AG10803 (cell line): ENCODE measurements around the gene IRX1.

ENCODE experiments used
- DNase-seq: peaks from one replicate; pipeline ENCODE4 v3.0.0; 2010; ENCODE audit warnings: low read depth
- H3K4me3 ChIP-seq: 2 replicates; pipeline ENCODE4 v1.5.1; 2011; ENCODE audit warnings: mild to moderate bottlenecking, low read length, control low read depth
- TF ChIP-seq, protein P1 (sequence below): conservative IDR thresholded peaks from 2 replicates; pipeline ENCODE4 v1.5.1; 2011; ENCODE audit warnings: mild to moderate bottlenecking, low read length, control low read depth, inconsistent platforms

Gene IRX1

DNA sequence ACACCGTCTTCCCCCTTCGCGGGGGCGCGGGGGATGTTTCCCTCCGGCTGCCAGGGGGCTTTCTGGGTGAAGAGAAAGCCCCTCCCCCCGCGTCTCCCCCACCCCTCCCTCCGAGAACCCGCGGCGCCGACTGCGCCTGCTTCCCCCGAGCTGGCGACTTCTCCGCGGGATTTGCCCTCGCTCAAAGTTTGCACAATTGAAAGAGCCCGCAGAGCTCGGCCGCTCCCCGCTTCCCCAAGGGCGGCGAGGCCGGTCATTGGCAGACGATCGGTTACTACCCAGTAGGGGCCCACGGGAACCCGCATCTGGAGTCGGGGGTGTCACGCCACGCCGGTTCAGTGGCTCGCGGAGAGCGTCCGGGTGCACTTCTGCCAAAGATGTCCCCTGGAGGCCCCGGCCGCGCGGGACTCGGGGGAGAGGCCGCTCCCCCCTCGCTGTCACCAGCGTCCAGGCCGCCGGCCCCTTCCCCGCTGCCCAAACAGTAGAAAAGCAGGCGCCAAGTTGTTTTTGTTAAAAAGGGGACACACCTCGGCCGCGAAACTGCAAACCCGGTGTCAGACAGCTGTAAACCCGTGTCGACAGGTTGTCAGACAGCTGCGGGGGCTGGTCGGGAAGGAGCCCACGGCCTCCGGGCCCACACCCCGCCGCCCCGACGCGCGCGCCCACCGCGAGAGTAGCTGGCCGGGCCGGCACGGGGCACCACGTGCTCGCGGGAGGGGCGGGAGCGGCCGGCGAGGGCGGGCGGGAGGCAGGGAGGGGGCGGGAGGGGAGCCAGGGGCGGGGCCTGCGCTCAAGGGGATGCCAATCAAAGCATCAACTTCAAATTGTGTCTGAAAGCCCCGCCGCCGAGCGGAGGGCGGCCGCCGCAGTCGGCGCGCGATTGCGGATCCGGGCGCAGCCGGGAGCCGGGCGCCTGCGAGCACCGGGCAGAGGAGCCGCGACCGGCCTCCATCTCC, at the start of gene IRX1:
Gene IRX1 (plus strand): TSS at position 827 of the 956 bp plus-strand sequence. CDS start 274 bp downstream, outside the sequence.
- H3K4me3 ChIP-seq, result peak within 1 kb of the TSS; percentile 67
- peak; percentile 75 for DNase-seq

DNA sequence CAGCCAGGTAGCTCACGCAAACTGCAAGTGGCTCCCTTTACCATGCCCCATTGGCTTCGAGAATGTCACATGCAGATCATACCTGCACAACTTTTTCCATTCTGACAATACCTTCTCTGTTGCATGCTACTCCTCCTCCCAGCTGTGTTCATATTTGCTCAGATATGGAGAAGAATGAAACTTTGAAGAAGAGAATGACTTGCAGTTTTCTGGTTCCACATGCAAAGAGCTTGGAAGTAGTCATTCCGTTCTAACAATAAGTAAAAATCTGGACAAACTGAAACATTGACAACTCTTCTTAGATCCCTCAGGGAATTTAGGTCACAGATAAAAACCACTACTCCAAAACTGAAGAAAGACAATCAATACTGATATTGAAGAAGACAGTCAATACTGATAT, 49.6 kb upstream of the IRX1 start:
- TF ChIP-seq, protein P1, sequence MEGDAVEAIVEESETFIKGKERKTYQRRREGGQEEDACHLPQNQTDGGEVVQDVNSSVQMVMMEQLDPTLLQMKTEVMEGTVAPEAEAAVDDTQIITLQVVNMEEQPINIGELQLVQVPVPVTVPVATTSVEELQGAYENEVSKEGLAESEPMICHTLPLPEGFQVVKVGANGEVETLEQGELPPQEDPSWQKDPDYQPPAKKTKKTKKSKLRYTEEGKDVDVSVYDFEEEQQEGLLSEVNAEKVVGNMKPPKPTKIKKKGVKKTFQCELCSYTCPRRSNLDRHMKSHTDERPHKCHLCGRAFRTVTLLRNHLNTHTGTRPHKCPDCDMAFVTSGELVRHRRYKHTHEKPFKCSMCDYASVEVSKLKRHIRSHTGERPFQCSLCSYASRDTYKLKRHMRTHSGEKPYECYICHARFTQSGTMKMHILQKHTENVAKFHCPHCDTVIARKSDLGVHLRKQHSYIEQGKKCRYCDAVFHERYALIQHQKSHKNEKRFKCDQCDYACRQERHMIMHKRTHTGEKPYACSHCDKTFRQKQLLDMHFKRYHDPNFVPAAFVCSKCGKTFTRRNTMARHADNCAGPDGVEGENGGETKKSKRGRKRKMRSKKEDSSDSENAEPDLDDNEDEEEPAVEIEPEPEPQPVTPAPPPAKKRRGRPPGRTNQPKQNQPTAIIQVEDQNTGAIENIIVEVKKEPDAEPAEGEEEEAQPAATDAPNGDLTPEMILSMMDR, result no peak
- no peak overlapping the region for H3K4me3 ChIP-seq
- no peak for DNase-seq

More for the DNA sequence above, at the start of gene IRX1:
- TF ChIP-seq, protein P1, result no peak

DNA sequence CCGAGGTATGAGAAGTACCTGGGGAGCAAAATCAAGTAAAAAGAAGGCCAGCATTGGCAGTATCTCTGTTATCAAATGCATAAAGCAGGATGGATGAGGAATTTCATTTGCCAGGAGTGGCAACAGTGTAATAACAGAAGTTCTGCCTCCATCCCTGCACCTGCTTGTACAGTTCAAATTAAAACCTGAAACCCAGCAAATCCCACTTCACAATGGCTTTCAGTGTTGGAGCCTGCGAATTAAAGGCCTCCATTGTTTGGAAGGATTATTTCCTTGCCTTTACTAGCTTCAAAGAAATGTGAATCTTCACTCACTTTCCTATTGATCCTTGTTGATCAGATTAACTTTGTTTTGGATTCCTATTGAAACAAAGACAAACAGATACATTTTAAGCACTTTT, 31.5 kb upstream of the IRX1 start:
- no peak for DNase-seq
- TF ChIP-seq, protein P1, result no peak
- no peak overlapping the region for H3K4me3 ChIP-seq

DNA sequence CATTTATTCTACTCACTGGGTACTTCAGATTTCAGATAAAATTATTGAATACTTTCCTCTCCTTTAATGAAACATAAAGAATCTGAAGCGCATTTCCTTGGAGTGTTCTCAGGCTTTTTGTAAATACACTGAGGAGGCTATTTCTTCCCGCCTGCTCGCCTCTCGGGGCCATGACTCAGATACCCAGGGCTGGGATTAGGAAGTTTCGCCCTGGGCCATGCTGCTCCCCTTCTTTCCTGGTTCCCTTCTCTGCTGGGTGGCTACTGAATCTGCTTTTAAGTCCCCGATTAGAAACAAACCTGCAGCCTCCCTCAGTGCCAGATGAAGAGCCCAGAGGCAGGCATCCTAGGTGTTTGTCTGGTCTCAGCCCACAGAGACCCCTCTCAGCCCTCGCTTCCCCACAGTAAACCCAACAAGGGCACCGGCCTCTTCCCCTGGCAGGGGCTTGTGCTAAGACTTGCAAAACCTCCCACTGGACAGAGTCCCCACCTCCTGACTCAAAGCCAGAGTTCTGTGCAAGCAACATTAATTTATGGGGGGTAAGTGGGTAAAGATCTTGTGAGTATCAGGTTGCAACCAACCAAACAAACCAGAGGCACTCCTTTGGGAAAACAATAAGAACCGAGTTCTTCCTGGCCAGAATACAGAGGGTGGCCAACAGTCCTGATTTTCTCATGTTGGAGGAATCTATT, 30.7 kb upstream of the IRX1 start:
- no peak for DNase-seq
- H3K4me3 ChIP-seq, result no peak overlapping the region
- TF ChIP-seq, protein P1, result no peak

DNA sequence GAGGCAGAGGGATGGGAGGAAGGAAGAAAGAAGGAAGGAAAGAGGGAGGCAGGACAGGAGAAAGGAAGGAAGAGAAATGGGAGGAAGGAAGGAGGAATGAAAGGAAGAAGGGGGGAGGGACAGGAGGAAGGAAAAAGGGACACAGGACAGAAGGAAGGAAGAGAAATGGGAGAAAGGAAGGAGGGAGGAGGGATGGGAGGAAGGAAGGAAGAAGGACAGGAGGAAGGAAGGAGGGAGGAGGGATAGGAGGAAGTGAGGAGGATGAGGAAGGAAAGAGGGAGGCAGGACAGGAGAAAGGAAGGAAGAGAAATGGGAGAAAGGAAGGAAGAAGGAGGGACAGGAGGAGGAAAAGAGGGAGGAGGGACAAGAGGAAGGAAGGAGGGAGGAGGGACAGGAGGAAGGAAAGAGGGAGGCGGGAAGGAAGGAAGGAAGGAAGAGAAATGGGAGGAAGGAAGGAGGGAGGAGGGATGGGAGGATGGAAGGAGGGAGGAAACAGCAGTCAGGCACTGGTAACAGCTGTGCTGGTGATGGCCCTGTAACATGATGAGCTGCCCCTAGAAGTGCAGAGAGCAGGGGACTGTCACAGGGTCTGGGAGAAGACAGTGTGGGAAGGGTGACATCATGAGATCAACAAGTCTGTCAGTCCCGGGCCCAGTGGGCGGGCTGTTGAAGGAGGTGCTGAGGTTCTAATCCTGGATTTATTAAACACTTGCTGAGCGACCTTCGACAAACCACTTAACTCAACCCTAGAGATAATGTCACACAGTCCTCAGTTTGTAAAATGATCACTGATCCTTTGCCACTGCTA, 10.7 kb upstream of the IRX1 start:
- no peak overlapping the region for H3K4me3 ChIP-seq
- TF ChIP-seq, protein P1, result no peak
- DNase-seq, result no peak

DNA sequence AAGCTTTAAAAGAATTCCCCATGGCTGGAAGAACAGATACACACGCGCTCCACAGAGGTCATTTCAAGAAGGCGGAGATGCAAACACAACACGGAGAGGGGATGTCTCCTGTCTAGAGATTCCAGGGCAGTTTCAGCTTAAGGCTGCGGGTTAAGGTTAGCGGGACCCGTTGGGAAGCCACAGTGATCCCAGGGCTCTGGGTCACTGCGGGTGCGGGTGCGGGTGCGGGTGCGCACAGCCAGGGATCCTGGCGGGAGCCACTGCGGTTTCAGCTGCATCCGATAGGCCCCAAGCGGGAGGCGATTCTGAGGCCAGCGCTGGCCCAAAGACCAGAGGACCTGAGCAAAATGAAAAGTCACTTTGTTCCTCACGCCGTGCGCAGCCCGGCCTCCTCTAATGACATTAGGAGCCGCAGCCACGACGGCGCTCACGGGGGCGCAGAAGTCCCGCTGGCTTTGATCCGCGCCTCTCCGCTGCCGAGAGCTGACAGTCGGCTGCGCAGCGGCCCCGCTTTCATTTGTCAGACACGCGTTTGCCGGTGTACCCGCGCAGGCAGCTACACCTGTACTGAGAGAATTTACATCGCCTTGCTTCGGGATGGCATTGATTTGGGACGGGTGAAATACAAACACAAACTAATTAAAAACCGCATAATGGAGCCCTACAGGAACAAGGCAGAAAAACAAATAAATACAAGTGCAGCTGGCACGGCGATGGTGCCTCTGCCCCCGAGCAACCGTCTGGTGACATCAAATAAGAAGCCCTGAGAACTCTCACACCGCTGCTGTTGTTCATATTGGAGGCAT, 5.3 kb upstream of the IRX1 start:
- DNase-seq, result no peak
- no peak overlapping the region for H3K4me3 ChIP-seq
- TF ChIP-seq, protein P1, result no peak
